ENCODE results near the gene KIDINS220.

Gene KIDINS220

DNA sequence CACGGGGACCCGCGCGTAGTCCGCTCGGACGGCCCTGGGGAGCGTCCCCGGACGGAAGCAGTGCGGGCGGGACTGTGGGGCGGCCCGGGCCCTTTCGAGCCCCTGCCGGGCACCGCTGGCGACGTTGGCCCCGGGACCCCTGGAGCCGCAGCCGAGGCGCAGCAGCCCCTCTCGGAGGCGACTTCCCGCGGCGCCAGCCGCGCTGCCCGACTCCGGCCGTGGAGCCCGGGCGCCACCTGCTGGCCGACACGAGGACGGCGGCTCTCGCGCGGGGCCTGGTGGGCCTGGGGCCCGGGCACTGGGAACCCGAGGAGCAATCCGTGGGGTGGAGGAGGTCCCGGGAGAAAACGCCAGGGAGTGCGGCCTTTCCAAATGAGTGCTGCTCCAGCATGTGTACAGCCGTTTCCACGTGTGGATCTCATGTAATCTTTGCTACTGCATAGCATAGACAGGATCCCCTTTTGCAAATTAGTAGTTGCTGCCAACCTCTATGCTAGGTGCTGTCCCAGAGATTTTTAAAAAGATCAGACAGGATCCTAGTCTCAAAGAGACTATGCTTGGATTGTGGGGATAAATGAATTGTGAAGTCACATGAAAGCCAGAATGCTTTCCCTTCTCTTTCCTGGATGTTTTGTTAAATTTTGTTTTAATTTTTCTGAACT, 151.6 kb downstream of the KIDINS220 start:
- FAIRE-seq: no peak

DNA sequence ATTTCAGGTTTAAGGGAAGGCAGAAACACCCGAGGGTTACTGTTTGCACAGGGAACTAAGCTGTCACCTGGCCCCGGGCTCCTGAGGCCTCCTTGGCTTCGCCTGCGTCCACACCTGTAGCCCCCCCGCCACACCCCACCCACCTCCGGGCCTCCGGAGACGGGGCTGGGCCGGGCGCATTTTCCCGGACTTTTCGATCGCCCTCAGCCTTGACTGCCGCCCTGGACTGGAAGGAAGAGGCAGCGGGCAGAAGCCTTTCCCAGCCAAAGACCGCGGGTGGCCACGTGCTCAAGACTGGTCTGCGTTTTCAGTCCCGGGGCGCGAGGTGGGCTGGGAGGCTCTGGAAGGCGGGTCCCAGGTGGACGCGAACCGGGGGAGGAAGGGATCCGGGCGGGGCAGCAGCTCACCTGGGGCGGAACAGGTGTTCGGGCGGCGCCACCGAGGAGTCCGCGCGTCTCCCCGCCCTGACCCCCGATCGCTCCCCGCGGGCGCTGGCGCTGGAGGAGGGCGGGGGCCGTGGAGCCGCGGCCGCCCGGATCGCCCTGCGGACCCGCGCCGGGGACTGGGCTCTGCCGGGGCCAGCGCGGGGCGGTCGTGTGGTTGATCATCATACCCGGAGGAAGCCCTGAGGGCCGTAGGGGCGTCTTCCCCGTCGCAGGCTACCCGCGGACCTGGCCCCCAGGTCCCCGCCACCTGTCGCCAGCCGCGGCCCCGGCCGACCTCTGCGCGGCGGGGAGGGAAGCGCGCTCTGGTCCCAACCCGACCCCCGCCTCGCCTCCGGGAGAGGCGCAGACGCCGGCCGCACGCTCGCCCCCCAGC, 152.3 kb downstream of the KIDINS220 start:
- no peak for FAIRE-seq

DNA sequence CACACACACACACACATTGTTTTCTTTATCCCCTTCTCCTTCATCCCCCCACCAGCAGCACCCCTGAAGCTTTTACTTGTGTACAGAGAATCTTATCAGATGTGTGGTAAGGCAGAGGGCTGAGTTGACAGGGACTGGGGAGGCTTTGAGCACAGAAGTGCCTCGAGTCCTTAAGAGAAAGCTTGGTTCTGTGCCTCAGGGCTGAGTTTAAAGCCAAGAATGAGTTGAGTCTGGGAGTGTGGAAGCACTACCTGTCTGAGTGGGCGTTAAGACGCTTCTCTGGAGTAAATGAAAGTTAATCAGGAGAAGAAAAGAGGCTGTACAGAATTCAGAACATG, 152.9 kb downstream of the KIDINS220 start:
- no peak for FAIRE-seq

DNA sequence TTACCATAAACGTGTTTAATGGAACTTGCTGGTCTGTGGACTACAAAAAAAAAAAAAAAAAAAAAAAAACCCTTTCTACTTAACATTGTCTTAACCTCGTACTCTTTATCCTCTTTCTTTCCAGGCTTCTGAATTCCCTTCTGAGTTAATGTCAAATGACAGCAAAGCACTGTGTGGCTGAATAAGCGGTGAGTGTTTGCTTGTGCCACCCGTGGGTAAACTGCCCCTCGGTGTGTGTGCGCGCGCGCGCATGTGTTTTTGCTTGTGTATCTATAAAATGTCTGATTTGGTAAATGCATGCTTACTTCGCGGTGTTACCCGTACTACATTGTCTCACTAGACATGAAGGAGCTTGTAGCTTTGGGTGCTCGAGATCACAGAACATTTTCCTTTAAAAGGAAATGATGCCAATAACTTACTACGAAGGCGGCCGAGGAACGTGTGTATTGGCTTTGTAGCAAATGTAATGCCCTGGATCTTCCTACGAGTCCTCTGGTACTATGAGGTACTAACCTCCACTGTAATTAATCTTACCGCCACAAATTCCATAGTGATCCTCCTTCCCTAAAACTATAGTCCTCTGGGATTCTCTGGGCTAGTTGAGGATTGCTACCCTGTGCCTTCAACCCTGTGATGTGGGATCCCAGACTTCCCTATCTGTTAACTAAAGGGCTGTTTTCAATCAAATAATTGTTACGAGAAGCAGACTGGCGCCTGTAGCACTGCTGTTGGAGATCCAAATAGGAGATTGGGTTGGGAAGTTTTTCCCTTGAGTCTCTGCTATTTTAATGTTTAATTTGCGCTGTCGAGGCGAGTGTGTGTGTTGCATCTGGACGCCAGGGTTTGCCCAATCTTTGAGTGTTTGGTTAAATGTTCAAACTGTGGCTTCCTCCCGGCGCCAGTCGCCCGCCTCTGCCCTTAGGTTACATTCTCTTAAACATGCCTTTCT, 154.4 kb downstream of the KIDINS220 start:
- FAIRE-seq: no peak

DNA sequence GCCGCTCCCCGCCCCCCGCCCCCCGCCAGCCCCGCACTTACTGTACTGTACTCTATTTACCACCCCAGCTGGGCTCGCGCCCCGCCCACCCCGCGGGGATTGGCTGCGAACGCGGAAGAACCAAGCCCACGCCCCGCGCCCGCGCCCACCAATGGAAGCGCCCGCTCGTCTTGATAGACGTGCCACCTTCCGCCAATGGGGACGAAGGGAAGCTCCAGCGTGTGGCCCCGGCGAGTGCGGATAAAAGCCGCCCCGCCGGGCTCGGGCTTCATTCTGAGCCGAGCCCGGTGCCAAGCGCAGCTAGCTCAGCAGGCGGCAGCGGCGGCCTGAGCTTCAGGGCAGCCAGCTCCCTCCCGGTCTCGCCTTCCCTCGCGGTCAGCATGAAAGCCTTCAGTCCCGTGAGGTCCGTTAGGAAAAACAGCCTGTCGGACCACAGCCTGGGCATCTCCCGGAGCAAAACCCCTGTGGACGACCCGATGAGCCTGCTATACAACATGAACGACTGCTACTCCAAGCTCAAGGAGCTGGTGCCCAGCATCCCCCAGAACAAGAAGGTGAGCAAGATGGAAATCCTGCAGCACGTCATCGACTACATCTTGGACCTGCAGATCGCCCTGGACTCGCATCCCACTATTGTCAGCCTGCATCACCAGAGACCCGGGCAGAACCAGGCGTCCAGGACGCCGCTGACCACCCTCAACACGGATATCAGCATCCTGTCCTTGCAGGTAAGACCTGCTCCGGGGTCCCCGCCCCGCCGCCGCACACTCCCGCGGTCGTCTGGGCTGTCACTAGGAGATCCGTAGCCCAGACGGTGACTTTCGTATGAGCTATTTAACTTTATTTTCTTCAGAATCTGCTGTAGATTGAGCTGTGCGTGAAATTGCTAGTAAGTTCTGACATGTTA, 155.4 kb downstream of the KIDINS220 start, which contains the start of gene ID2:
TSS of gene ID2 (plus strand) at position 271 of the 907 bp plus-strand sequence. CDS start at position 381, 110 bp downstream.
- FAIRE-seq: peak; percentile 13

DNA sequence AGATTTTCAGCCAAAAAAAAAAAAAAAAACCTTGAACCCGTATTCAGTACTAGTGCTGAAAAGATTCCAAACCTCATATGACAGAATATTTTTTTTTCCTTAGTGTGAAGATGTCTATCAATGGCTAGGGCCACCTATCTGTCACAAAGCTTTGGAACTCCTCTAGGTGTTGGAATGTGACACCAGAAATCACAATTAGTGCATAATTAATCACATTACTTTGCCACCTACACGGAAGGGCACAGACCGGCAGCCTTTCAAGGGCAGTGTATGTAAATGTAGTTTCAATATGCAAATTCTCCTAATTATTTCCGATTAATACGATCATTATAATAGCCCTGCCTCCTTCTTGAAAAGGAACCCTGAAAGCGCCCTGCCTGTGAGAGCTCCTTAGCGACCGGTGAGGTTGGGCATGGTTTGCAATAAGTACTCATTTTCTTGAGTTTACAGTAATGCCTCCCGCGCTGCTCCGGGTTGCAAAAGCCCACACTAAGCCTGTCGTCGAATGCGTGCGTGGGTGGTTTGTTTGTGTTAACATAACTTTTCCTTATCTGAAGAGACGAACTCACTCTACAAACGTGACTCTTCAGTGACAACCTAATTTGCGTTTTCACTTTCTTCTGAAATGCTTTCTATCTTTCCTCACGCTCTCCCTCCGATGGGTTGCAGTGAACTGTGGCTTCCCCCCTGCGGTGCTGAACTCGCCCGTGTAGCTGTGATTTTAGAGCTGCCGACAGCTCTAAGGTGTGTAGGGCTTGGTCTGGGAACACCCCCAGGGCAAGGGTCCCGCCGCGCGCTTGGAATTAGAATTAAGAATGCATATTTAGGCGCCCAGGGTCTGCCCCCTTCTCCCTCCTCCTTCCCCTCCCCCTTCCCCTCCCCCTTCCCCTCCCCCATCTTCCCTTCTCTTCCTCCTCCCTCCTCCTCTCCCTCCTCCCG, 156.3 kb downstream of the KIDINS220 start:
- peak; percentile 87 for FAIRE-seq

DNA sequence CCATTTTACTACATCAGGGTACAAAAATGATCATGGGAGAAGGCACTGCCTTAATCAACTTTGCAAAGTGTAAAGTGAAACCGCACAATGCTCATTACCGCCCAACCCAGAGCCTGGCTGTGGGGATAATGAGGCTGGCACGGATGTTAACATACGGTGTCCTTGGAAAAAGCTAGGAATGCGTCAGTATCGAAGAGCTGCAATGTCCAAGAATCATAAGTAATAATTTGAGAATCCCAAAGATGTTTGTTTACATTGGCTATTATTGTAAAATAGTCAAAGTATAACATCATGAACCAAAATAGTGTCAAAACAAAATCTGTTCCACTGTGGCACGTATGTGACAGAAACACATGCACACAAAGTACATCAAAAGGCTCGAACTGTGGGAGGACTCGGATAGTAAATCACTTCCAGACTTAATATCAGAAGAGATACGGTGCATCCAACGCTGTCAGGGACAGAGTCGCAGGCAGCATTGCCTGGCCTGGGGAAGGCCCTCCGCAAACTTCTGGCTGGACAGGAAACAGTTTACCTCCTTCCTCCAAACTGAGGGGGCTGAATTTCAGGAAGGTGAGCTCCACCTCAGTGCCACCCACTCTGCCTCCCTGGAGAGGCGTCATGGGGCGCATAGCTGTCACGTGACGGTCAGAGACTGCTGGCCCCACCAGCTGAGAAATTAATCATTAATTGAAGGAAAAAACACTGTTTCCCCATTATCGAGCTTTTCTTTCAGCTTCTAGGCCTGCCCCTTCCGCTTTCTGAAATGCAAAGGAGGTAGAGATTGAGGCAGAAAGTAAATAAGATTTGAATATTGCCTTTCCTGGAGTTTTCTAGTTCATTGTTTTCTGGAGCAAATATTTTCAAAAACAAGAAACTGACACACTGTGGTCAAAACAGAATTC, 157.3 kb downstream of the KIDINS220 start:
- FAIRE-seq: peak; percentile 54

DNA sequence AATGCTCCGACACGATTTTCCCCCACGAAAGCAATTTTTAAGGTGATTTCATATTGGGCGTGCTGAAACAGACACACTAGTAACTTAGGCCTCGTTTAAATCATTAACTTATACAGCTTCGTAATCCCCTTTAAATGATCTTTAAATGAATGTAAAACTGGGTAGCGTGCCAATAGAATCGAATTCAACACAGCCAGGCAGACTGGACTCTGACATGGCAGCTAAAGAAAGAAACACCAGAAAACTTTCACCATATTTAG, 157.9 kb downstream of the KIDINS220 start:
- FAIRE-seq: no peak

All from TTC549 (cell line).